Measurements from ENCODE around the gene BCOR.

DNA sequence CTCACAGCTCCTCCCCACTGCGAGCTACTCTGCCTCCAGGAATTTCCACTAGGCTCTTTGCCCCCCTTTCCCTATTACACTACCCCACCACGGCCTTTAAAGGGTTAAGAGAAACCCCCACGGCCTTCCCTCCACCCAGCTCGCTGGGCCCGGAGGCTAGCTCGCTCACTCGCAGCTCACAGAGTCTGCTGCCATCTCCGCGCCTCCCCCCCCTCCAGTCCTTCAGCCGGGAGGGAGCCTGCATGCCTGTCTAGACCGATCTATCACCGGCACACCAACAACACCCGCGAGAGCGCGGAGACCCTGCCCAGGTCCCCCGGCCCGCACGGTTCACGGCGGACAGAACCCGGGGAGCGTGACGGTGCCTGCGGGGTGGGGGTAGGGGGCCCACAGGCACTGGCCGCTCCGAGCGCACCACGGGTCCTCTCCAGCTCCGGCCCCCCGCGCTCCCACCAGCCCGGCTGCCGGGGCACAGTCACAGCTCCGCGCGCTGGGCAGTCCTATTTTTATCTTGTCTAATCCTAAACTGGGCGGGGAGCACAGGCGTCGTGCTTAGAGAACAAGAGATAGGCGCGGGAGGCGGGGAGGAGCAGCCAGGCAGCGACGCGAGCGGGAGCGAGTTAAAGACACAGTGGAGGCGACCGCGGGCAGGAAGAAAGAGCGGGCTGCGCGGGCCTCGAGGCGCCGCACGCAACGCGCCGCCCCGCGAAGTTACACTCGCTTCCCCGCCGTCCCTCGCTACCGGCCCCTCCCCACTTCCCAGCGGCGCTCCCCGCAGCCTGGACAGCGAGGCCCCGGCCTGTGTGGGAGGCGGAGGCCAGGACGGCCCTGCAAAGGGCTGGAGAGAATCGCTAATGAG is 3.5 kb downstream of the BCOR start:
- TF ChIP-seq EZH2 (IDR thresholded peaks at IDR 0.05) (no peak), CTCF (IDR thresholded peaks at IDR 0.05 in 2 of 3, conservative IDR thresholded peaks at IDR 0.05 in 1 of 3; ENCODE audit: borderline replicate concordance in 1 of 3, insufficient read depth in 1 of 3, low read depth in 2 of 3, low read length in 2 of 3) (no peak), POLR2A (IDR thresholded peaks at IDR 0.05; ENCODE audit: borderline replicate concordance, extremely low read depth, insufficient read depth, insufficient read length) (no peak)
- TF ChIP-seq, protein P1, sequence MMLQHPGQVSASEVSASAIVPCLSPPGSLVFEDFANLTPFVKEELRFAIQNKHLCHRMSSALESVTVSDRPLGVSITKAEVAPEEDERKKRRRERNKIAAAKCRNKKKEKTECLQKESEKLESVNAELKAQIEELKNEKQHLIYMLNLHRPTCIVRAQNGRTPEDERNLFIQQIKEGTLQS (IDR thresholded peaks at IDR 0.05) = no peak
- TF ChIP-seq, protein P2, sequence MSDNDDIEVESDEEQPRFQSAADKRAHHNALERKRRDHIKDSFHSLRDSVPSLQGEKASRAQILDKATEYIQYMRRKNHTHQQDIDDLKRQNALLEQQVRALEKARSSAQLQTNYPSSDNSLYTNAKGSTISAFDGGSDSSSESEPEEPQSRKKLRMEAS (IDR thresholded peaks at IDR 0.05) = no peak
